ENCODE data around the gene CSRP3. TPM values are rescaled to one million over a fixed set of nuclear protein-coding genes. Genes with fewer than 3 reads are reported as not detected.

The CSRP3 gene
- total and polyA plus RNA-seq, 2 donors from 2014 or later = not detected

DNA sequence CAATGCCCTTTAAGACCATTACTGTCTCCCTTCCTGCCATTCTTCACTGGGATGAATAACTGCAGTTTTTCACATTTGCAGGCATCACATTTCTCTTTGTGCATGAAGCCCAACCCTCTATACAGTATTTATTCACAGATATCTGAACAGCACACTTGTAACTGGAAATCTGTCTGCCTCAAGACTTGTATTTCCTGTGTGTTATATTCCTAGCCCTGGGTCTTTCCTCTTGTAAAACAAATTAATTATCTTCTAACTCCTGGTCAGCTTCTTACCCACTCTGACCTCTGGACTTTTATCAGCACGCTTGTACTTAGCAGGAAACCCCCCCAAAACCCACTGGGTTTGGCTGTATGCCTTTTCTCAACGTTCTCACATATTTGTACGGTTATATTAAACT lies 2.0 kb downstream of the CSRP3 start:
- Histone ChIP-seq H3K27ac (ENCODE audit: low read depth in 2 of 2, low read length in 2 of 2) (no peak overlapping the region), H3K4me3 (ENCODE audit: low read length in 3 of 3) (no peak overlapping the region), H3K27me3 (ENCODE audit: control insufficient read depth, insufficient read depth, low read length) (no peaks in the 10 kb centered on the region), H3K36me3 (ENCODE audit: control insufficient read depth in 2 of 3, insufficient read depth in 3 of 3, low read length in 3 of 3) (no peaks in the 10 kb centered on the region), H3K9ac (ENCODE audit: low read length in 3 of 3) (no peak overlapping the region), H3K4me1 (ENCODE audit: control insufficient read depth in 2 of 3, insufficient read depth in 2 of 3, low read depth in 1 of 3, low read length in 3 of 3) (no peaks in the 10 kb centered on the region), H3K9me3 (ENCODE audit: control insufficient read depth in 2 of 3, insufficient read depth in 1 of 3, low read length in 3 of 3) (no peaks in the 10 kb centered on the region)
- TF ChIP-seq, protein P1, sequence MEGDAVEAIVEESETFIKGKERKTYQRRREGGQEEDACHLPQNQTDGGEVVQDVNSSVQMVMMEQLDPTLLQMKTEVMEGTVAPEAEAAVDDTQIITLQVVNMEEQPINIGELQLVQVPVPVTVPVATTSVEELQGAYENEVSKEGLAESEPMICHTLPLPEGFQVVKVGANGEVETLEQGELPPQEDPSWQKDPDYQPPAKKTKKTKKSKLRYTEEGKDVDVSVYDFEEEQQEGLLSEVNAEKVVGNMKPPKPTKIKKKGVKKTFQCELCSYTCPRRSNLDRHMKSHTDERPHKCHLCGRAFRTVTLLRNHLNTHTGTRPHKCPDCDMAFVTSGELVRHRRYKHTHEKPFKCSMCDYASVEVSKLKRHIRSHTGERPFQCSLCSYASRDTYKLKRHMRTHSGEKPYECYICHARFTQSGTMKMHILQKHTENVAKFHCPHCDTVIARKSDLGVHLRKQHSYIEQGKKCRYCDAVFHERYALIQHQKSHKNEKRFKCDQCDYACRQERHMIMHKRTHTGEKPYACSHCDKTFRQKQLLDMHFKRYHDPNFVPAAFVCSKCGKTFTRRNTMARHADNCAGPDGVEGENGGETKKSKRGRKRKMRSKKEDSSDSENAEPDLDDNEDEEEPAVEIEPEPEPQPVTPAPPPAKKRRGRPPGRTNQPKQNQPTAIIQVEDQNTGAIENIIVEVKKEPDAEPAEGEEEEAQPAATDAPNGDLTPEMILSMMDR (IDR thresholded peaks at IDR 0.05; ENCODE audit: borderline replicate concordance, extremely low read depth, insufficient read depth) = no peak
- DNase-seq = peak in 2 of 5 donors; percentile 21 to 59
- intact Hi-C loops (cut with DNase I) = no loop called here
- no peak for FAIRE-seq

DNA sequence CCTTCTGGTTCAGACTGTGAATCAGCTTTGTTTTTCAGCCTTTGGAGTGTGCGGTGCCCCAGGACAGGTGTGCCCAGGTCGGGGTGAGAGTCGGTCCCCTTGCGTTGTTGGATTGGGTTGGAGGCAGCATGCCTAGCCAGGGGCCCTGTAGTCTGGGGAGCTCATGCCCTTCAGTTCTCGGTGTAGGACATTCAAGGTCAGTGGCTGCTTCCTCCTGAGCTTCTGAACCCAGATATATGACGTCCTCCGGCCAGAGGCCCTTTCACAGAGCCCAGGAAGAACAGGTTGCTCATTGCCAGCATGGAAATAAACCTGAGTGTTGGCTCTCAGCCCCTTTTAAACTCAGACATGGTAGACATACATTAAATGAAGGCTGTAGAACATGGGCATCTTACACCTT lies 2.7 kb downstream of the CSRP3 start:
- TF ChIP-seq, protein P1 (IDR thresholded peaks at IDR 0.05; ENCODE audit: borderline replicate concordance, extremely low read depth, insufficient read depth) = no peak
- no peaks in the 10 kb centered on the region for H3K9me3 ChIP-seq (ENCODE audit: control insufficient read depth in 2 of 3, insufficient read depth in 1 of 3, low read length in 3 of 3)
- intact Hi-C loops (cut with DNase I) = no loop called here
- no peak overlapping the region for H3K4me3 ChIP-seq (ENCODE audit: low read length in 3 of 3)
- no peak overlapping the region for H3K27ac ChIP-seq (ENCODE audit: low read depth in 2 of 2, low read length in 2 of 2)
- no peak for DNase-seq
- no peaks in the 10 kb centered on the region for H3K36me3 ChIP-seq (ENCODE audit: control insufficient read depth in 2 of 3, insufficient read depth in 3 of 3, low read length in 3 of 3)
- H3K4me1 ChIP-seq (ENCODE audit: control insufficient read depth in 2 of 3, insufficient read depth in 2 of 3, low read depth in 1 of 3, low read length in 3 of 3) = no peaks in the 10 kb centered on the region
- no peaks in the 10 kb centered on the region for H3K27me3 ChIP-seq (ENCODE audit: control insufficient read depth, insufficient read depth, low read length)
- H3K9ac ChIP-seq (ENCODE audit: low read length in 3 of 3) = no peak overlapping the region
- no peak for FAIRE-seq

DNA sequence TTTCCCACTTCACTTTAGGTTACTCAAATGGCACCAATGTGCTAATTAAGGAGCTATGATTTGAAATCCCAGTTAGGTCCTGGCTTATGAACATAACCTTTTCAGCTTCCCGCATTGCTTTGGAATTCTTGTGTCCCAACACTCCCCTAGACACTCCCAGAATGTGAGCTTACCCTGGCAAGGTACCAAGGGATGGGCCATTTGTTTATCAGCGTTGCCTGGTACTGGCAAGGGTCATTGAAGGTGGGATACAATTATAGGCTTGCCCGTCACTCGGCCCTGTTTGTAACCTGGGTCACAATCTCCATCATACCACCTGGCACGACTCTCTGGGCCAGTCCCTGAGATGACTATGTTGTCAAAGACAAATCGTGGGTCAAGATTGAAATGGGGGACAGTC lies 5.4 kb downstream of the CSRP3 start:
- no peaks in the 10 kb centered on the region for H3K36me3 ChIP-seq (ENCODE audit: control insufficient read depth in 2 of 3, insufficient read depth in 3 of 3, low read length in 3 of 3)
- intact Hi-C loops (cut with DNase I) = no loop called here
- FAIRE-seq = no peak
- DNase-seq = no peak
- TF ChIP-seq, protein P1 (IDR thresholded peaks at IDR 0.05; ENCODE audit: borderline replicate concordance, extremely low read depth, insufficient read depth) = no peak
- no peaks in the 10 kb centered on the region for H3K4me1 ChIP-seq (ENCODE audit: control insufficient read depth in 2 of 3, insufficient read depth in 2 of 3, low read depth in 1 of 3, low read length in 3 of 3)
- H3K9ac ChIP-seq (ENCODE audit: low read length in 3 of 3) = no peak overlapping the region
- no peak overlapping the region for H3K4me3 ChIP-seq (ENCODE audit: low read length in 3 of 3)
- no peaks in the 10 kb centered on the region for H3K27me3 ChIP-seq (ENCODE audit: control insufficient read depth, insufficient read depth, low read length)
- no peaks in the 10 kb centered on the region for H3K9me3 ChIP-seq (ENCODE audit: control insufficient read depth in 2 of 3, insufficient read depth in 1 of 3, low read length in 3 of 3)
- no peak overlapping the region for H3K27ac ChIP-seq (ENCODE audit: low read depth in 2 of 2, low read length in 2 of 2)

DNA sequence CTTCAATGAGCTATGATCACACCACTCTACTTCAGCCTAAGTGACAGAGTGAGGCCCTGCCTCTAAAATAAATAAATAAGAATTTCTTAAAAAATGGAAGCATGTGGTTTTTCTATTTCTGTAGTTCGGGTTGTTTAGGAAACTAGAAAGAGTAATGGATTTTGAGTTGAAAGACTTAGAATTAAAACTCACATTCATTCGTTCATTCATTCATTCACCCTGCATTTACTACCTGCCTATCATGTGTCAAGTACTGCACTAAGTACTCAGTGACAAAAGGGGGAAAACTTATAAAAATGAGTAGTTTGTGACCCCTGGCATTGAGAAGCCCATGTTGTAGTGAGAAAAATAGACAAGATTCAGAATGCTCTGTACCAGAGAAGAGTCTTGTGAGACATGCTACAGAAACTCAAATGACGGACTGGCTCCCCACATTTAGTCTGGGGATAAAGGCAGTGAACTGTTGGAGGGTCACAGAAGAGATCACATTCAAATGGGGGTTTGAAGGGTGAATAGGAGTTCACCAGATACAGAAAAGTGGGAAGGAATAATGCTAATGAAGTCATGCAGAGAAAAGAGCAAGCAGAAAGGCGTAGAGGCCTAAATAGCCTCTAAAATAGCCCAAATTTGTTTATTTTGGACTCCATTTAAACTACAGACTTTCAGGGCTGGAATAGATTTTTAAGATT lies 7.0 kb downstream of the CSRP3 start:
- no peaks in the 10 kb centered on the region for H3K36me3 ChIP-seq (ENCODE audit: control insufficient read depth in 2 of 3, insufficient read depth in 3 of 3, low read length in 3 of 3)
- no peaks in the 10 kb centered on the region for H3K27me3 ChIP-seq (ENCODE audit: control insufficient read depth, insufficient read depth, low read length)
- FAIRE-seq (no peak), DNase-seq (no peak)
- H3K4me3 ChIP-seq (ENCODE audit: low read length in 3 of 3) = no peak overlapping the region
- TF ChIP-seq, protein P1 (IDR thresholded peaks at IDR 0.05; ENCODE audit: borderline replicate concordance, extremely low read depth, insufficient read depth) = no peak
- H3K9me3 ChIP-seq (ENCODE audit: control insufficient read depth in 2 of 3, insufficient read depth in 1 of 3, low read length in 3 of 3) = no peaks in the 10 kb centered on the region
- no peaks in the 10 kb centered on the region for H3K4me1 ChIP-seq (ENCODE audit: control insufficient read depth in 2 of 3, insufficient read depth in 2 of 3, low read depth in 1 of 3, low read length in 3 of 3)
- H3K27ac ChIP-seq (ENCODE audit: low read depth in 2 of 2, low read length in 2 of 2) = no peak overlapping the region
- intact Hi-C loops (cut with DNase I) = no loop called here
- H3K9ac ChIP-seq (ENCODE audit: low read length in 3 of 3) = no peak overlapping the region
